Vagina (tissue), 2 donors: ENCODE measurements around the gene ACTL7A.

Experiments
- CTCF ChIP-seq, 3 experiments: fragments of 450-650 bp in 2 of 3; fragments of 200-600 bp in 1 of 3; sonication (generic) in 1 of 3; IDR thresholded peaks; one replicate each; pipeline ENCODE4 v1.5.1; 2017 to 2019; ENCODE audit warnings: antibody characterized with exemption in 3 of 3, mild to moderate bottlenecking in 2 of 3, moderate library complexity in 2 of 3
- POLR2A ChIP-seq, 2 donors: fragments of 450-650 bp; IDR thresholded peaks; one replicate each; pipeline ENCODE4 v1.6.1; 2017; ENCODE audit warnings: antibody characterized with exemption in 2 of 2, mild to moderate bottlenecking in 2 of 2, moderate library complexity in 2 of 2
- POLR2AphosphoS5 ChIP-seq, 2 donors: sonication (generic); formaldehyde crosslinking; IDR thresholded peaks; one replicate each; pipeline ENCODE4 v1.9.0; 2017; ENCODE audit warnings: antibody characterized with exemption in 2 of 2, mild to moderate bottlenecking in 2 of 2, low read depth in 1 of 2; ENCODE audit not compliant: insufficient read depth in 1 of 2

GRCh38 chr9:108882052-108882888, 20.2 kb downstream of the ACTL7A start:
- TF ChIP-seq CTCF (IDR thresholded peaks at IDR 0.05) (no peak), POLR2AphosphoS5 (IDR thresholded peaks at IDR 0.05; ENCODE audit: insufficient read depth in 1 of 2, low read depth in 1 of 2) (no peak), POLR2A (IDR thresholded peaks at IDR 0.05) (no peak)
